HAP-1 (cell line): ENCODE data around the gene MAPRE3.

ENCODE experiments used
- DNase-seq, 2 experiments: peaks; one replicate each; pipeline ENCODE4 v3.0.0-alpha.2; 2016 to 2020; ENCODE audit warnings: low spot score in 2 of 2
- H3K27me3 ChIP-seq: fragments of 250-450 bp; sonication (Bioruptor Pico); 2 replicates; pipeline ENCODE4 v1.5.1; 2020; ENCODE audit warnings: low read depth, mild to moderate bottlenecking, moderate library complexity
- H3K36me3 ChIP-seq: fragments of 250-450 bp; sonication (Bioruptor Pico); replicated peaks from 2 replicates; pipeline ENCODE4 v1.5.1; 2020; ENCODE audit warnings: mild to moderate bottlenecking
- H3K4me1 ChIP-seq: fragments of 250-450 bp; sonication (Bioruptor Pico); 2 replicates; pipeline ENCODE4 v1.5.1; 2020; ENCODE audit warnings: mild to moderate bottlenecking
- H3K4me3 ChIP-seq: fragments of 250-450 bp; sonication (Bioruptor Pico); 2 replicates; pipeline ENCODE4 v1.5.1; 2020; ENCODE audit warnings: mild to moderate bottlenecking, moderate library complexity
- H3K9me3 ChIP-seq: fragments of 250-450 bp; sonication (Bioruptor Pico); 2 replicates; pipeline ENCODE4 v1.5.1; 2020; ENCODE audit warnings: mild to moderate bottlenecking, moderate library complexity
- in situ Hi-C: fragments of 300-500 bp; cut with MboI; formaldehyde crosslinking; loops from 3 replicates; pipeline ENCODE4 v1.14.3; 2020; ENCODE audit warnings: low sequenced_read_pairs, inconsistent platforms, mixed read lengths

MAPRE3 gene

GRCh38 chr2:27018142-27018541 is 47.7 kb downstream of the MAPRE3 start:
- no peak for DNase-seq
- in situ Hi-C loops = loop anchor here (5.0 kb wide), 2 partner anchors 56 to 171 kb away; partner anchors contain the start of gene DPYSL5
- Histone ChIP-seq H3K4me1 (no peaks in the 10 kb centered on the region; the same call in 1 of the 2 replicates), H3K36me3 (peaks cover 2% of the 10 kb centered on the region), H3K27me3 (no peaks in the 10 kb centered on the region), H3K9me3 (no peaks in the 10 kb centered on the region), H3K4me3 (no peak overlapping the region)

- no peaks in the 10 kb centered on the region for H3K9me3 ChIP-seq
- in situ Hi-C loops = loop anchor here (5.0 kb wide), 2 partner anchors 57 to 172 kb away; partner anchors contain the start of gene DPYSL5
- no peak for DNase-seq
- no peaks in the 10 kb centered on the region for H3K27me3 ChIP-seq
- peaks cover 2% of the 10 kb centered on the region for H3K36me3 ChIP-seq
- H3K4me3 ChIP-seq = no peak overlapping the region
- no peaks in the 10 kb centered on the region; the same call in 1 of the 2 replicates for H3K4me1 ChIP-seq
Measured at GRCh38 chr2:27019459-27019858, 49.0 kb downstream of the MAPRE3 start.

- no peak overlapping the region for H3K4me3 ChIP-seq
- in situ Hi-C loops = loop anchor here (5.0 kb wide), 2 partner anchors 58 to 173 kb away; partner anchors contain the start of gene DPYSL5
- no peak for DNase-seq
Measured at GRCh38 chr2:27019931-27020855, 49.8 kb downstream of the MAPRE3 start.

GRCh38 chr2:27021253-27022049 is 51.0 kb downstream of the MAPRE3 start:
- peaks cover 2% of the 10 kb centered on the region for H3K36me3 ChIP-seq
- in situ Hi-C loops = no loop called here

More at GRCh38 chr2:27019931-27020855, 49.8 kb downstream of the MAPRE3 start:
- no peaks in the 10 kb centered on the region; the same call in 1 of the 2 replicates for H3K4me1 ChIP-seq
- no peaks in the 10 kb centered on the region for H3K27me3 ChIP-seq
- H3K9me3 ChIP-seq = no peaks in the 10 kb centered on the region
- H3K36me3 ChIP-seq = peaks cover 2% of the 10 kb centered on the region

GRCh38 chr2:27023740-27024139 is 53.3 kb downstream of the MAPRE3 start:
- H3K4me3 ChIP-seq = no peak overlapping the region
- H3K27me3 ChIP-seq = no peaks in the 10 kb centered on the region
- no peaks in the 10 kb centered on the region for H3K9me3 ChIP-seq
- in situ Hi-C loops = no loop called here
- no peak for DNase-seq
- no peaks in the 10 kb centered on the region; the same call in 1 of the 2 replicates for H3K4me1 ChIP-seq
- peaks cover 2% of the 10 kb centered on the region for H3K36me3 ChIP-seq

More at GRCh38 chr2:27021253-27022049, 51.0 kb downstream of the MAPRE3 start:
- Histone ChIP-seq H3K27me3 (no peaks in the 10 kb centered on the region), H3K4me3 (no peak overlapping the region), H3K9me3 (no peaks in the 10 kb centered on the region), H3K4me1 (no peaks in the 10 kb centered on the region; the same call in 1 of the 2 replicates)
- DNase-seq = no peak

- Histone ChIP-seq H3K4me1 (no peaks in the 10 kb centered on the region; the same call in 1 of the 2 replicates), H3K4me3 (no peak overlapping the region), H3K36me3 (peaks cover 2% of the 10 kb centered on the region), H3K27me3 (no peaks in the 10 kb centered on the region), H3K9me3 (no peaks in the 10 kb centered on the region)
- in situ Hi-C loops = no loop called here
- no peak for DNase-seq
Measured at GRCh38 chr2:27024188-27024587, 53.8 kb downstream of the MAPRE3 start.

GRCh38 chr2:27024812-27025211 is 54.4 kb downstream of the MAPRE3 start:
- no peaks in the 10 kb centered on the region for H3K27me3 ChIP-seq
- H3K9me3 ChIP-seq = no peaks in the 10 kb centered on the region
- DNase-seq = no peak
- H3K4me3 ChIP-seq = no peak overlapping the region
- H3K36me3 ChIP-seq = peaks cover 2% of the 10 kb centered on the region
- no peaks in the 10 kb centered on the region; the same call in 1 of the 2 replicates for H3K4me1 ChIP-seq
- in situ Hi-C loops = no loop called here

GRCh38 chr2:27025281-27025800 is 54.9 kb downstream of the MAPRE3 start:
- peaks cover 4% of the 10 kb centered on the region for H3K36me3 ChIP-seq
- H3K4me1 ChIP-seq = no peaks in the 10 kb centered on the region; the same call in 1 of the 2 replicates
- in situ Hi-C loops = no loop called here
- no peak for DNase-seq
- H3K27me3 ChIP-seq = no peaks in the 10 kb centered on the region
- H3K9me3 ChIP-seq = no peaks in the 10 kb centered on the region
- H3K4me3 ChIP-seq = no peak overlapping the region

- Histone ChIP-seq H3K4me3 (no peak overlapping the region), H3K36me3 (peaks cover 5% of the 10 kb centered on the region), H3K4me1 (no peaks in the 10 kb centered on the region; the same call in 1 of the 2 replicates), H3K27me3 (no peaks in the 10 kb centered on the region), H3K9me3 (no peaks in the 10 kb centered on the region)
- DNase-seq = no peak
- in situ Hi-C loops = no loop called here
Measured at GRCh38 chr2:27025861-27026851, 55.7 kb downstream of the MAPRE3 start.

GRCh38 chr2:27027211-27027651 is 56.8 kb downstream of the MAPRE3 start:
- in situ Hi-C loops = no loop called here

GRCh38 chr2:27029051-27029450 is 58.6 kb downstream of the MAPRE3 start:
- DNase-seq = no peak
- peaks cover 7% of the 10 kb centered on the region for H3K36me3 ChIP-seq
- in situ Hi-C loops = no loop called here

More at GRCh38 chr2:27027211-27027651, 56.8 kb downstream of the MAPRE3 start:
- Histone ChIP-seq H3K9me3 (no peaks in the 10 kb centered on the region), H3K36me3 (peaks cover 5% of the 10 kb centered on the region), H3K4me1 (no peaks in the 10 kb centered on the region), H3K27me3 (no peaks in the 10 kb centered on the region), H3K4me3 (no peak overlapping the region)
- DNase-seq = no peak

GRCh38 chr2:27032495-27033252 is 62.2 kb downstream of the MAPRE3 start, which contains the start of gene TMEM214:
TMEM214 (plus strand) TSS chr2:27032965; CDS start chr2:27033016, 51 bp downstream.
- peak; percentile 80 to 92 for DNase-seq
- Histone ChIP-seq H3K9me3 (no peaks in the 10 kb centered on the region), H3K4me3 (peak within 1 kb of the TSS; percentile 81), H3K36me3 (peaks cover 38% of the 10 kb centered on the region), H3K4me1 (no peaks in the 10 kb centered on the region; the same call in 1 of the 2 replicates), H3K27me3 (no peaks in the 10 kb centered on the region)
- in situ Hi-C loops = no loop called here

More at GRCh38 chr2:27029051-27029450, 58.6 kb downstream of the MAPRE3 start:
- Histone ChIP-seq H3K4me1 (no peaks in the 10 kb centered on the region; the same call in 1 of the 2 replicates), H3K9me3 (no peaks in the 10 kb centered on the region), H3K27me3 (no peaks in the 10 kb centered on the region), H3K4me3 (no peak overlapping the region)
